ENCODE data around the gene PCNA.

The PCNA gene

GRCh38 chr20:5119435-5120184, at the start of gene PCNA:
Gene PCNA (minus strand): TSS chr20:5119958. CDS start chr20:5119798, 160 bp downstream.
- peak; percentile 87 for DNase-seq (ENCODE audit: low read depth, low spot score)

- no peak for DNase-seq (ENCODE audit: low read depth, low spot score)
Observed at GRCh38 chr20:5168651-5169396, 49.1 kb upstream of the PCNA start.

- no peak for DNase-seq (ENCODE audit: low read depth, low spot score)
Observed at GRCh38 chr20:5164645-5165625, 45.2 kb upstream of the PCNA start.

GRCh38 chr20:5161536-5162164, 41.9 kb upstream of the PCNA start:
- no peak for DNase-seq (ENCODE audit: low read depth, low spot score)

- DNase-seq (ENCODE audit: low read depth, low spot score), result no peak
Observed at GRCh38 chr20:5160882-5161281, 41.1 kb upstream of the PCNA start.

GRCh38 chr20:5159928-5160327, 40.2 kb upstream of the PCNA start:
- no peak for DNase-seq (ENCODE audit: low read depth, low spot score)

- DNase-seq (ENCODE audit: low read depth, low spot score), result no peak
Observed at GRCh38 chr20:5156675-5157448, 37.1 kb upstream of the PCNA start.

GRCh38 chr20:5155404-5155803, 35.6 kb upstream of the PCNA start:
- DNase-seq (ENCODE audit: low read depth, low spot score), result no peak

- no peak for DNase-seq (ENCODE audit: low read depth, low spot score)
Observed at GRCh38 chr20:5154543-5154925, 34.8 kb upstream of the PCNA start.

GRCh38 chr20:5153612-5154542, 34.1 kb upstream of the PCNA start:
- no peak for DNase-seq (ENCODE audit: low read depth, low spot score)

GRCh38 chr20:5153152-5153467, 33.4 kb upstream of the PCNA start:
- no peak for DNase-seq (ENCODE audit: low read depth, low spot score)

GRCh38 chr20:5150226-5151076, 30.7 kb upstream of the PCNA start:
- no peak for DNase-seq (ENCODE audit: low read depth, low spot score)

GRCh38 chr20:5149892-5150225, 30.1 kb upstream of the PCNA start:
- no peak for DNase-seq (ENCODE audit: low read depth, low spot score)

GRCh38 chr20:5148581-5148980, 28.8 kb upstream of the PCNA start:
- no peak for DNase-seq (ENCODE audit: low read depth, low spot score)

GRCh38 chr20:5146871-5147592, 27.3 kb upstream of the PCNA start:
- DNase-seq (ENCODE audit: low read depth, low spot score), result no peak

GRCh38 chr20:5146099-5146668, 26.4 kb upstream of the PCNA start:
- DNase-seq (ENCODE audit: low read depth, low spot score), result no peak

- DNase-seq (ENCODE audit: low read depth, low spot score), result no peak
Observed at GRCh38 chr20:5145365-5146098, 25.8 kb upstream of the PCNA start.
